Measurements from ENCODE around the gene ERC2. TPM values are rescaled to one million over a fixed set of nuclear protein-coding genes. Genes with fewer than 3 reads are reported as not detected.
A peak's percentile ranks its signal among the peaks of the same experiment; 100 is the strongest.

ERC2 gene
- total and polyA plus RNA-seq, 9 donors: 0.52 to 2.0 (median 0.82) TPM

DNA sequence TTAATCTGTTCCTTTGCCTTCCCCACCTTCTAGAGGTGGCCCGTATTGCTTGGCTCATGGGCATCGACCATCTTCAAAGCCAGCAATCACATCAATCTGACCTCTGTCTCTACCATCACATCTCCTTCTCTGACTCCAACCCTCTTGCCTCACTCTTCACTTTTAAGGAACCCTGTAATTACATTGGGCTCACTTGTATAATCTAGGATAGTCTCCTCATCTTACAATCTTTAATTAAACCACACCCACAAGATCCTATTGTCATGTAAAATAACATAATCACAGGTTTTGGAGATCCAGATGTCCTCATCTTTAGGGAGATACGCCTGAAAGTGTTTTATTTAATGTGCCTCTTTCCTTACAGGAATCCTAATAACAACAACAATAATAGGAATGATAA lies 234.5 kb downstream of the ERC2 start:
- no peak for DNase-seq
- Histone ChIP-seq H3K36me3 (ENCODE audit: control insufficient read depth, insufficient read depth, low read length) (no peaks in the 10 kb centered on the region), H3K27me3 (ENCODE audit: control insufficient read depth, insufficient read depth, low read length) (no peaks in the 10 kb centered on the region), H3K4me1 (ENCODE audit: control insufficient read depth, insufficient read depth, low read length) (no peaks in the 10 kb centered on the region), H3K4me3 (ENCODE audit: low read length) (no peak overlapping the region), H3K9me3 (replicated peaks; ENCODE audit: control insufficient read depth, low read depth, low read length) (no peaks in the 10 kb centered on the region), H3K27ac (ENCODE audit: low read length) (no peak overlapping the region)
- 94% methylated on average over 2 of the region's 3 CpGs for WGBS (ENCODE audit: insufficient coverage)

DNA sequence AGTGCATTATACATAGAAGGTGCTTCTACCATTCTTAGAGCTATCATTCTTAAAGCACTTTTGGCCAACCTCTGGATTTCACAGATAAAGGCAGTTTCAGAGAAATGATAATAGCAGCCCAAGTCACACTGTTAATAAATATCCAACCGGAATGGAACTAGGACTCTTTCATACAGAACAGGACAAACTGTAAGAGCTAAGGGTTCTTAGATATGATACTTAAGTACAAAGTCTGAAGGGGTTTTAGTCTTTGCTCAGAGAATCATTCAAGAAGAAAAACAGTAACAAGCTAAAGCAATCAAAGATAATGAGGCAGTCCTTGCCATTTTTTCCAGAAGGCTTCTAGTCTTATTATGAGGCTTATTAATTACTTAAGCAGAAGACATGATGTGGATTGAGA lies 239.0 kb downstream of the ERC2 start:
- Histone ChIP-seq H3K27ac (ENCODE audit: low read length) (no peak overlapping the region), H3K4me3 (ENCODE audit: low read length) (no peak overlapping the region), H3K36me3 (ENCODE audit: control insufficient read depth, insufficient read depth, low read length) (no peaks in the 10 kb centered on the region), H3K9me3 (replicated peaks; ENCODE audit: control insufficient read depth, low read depth, low read length) (no peaks in the 10 kb centered on the region), H3K4me1 (ENCODE audit: control insufficient read depth, insufficient read depth, low read length) (no peaks in the 10 kb centered on the region), H3K27me3 (ENCODE audit: control insufficient read depth, insufficient read depth, low read length) (no peaks in the 10 kb centered on the region)
- WGBS (ENCODE audit: insufficient coverage): no CpG with 5 or more reads among the region's 1 CpG
- no peak for DNase-seq

DNA sequence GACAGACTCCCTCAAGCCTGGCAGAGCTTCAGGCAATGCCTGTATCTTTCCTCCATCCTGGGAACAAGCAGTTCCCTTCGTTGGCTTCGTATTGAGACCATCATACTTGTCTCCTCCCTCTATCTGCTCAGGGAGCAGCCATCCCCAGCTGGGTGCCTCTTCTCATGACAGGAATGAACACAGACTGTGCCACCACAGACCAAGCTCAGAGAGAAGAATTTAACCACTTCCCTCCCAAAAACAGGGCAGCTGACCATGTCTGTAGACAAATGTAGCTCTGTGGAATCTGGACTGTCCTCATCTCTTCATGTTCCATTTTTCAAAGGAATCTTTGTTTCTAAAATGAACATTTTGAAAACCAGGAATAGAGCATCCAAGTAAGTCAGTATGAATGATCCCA lies 245.4 kb downstream of the ERC2 start:
- no peak overlapping the region for H3K27ac ChIP-seq (ENCODE audit: low read length)
- H3K9me3 ChIP-seq (replicated peaks; ENCODE audit: control insufficient read depth, low read depth, low read length): no peaks in the 10 kb centered on the region
- no peaks in the 10 kb centered on the region for H3K4me1 ChIP-seq (ENCODE audit: control insufficient read depth, insufficient read depth, low read length)
- DNase-seq: no peak
- no peaks in the 10 kb centered on the region for H3K27me3 ChIP-seq (ENCODE audit: control insufficient read depth, insufficient read depth, low read length)
- H3K36me3 ChIP-seq (ENCODE audit: control insufficient read depth, insufficient read depth, low read length): no peaks in the 10 kb centered on the region
- H3K4me3 ChIP-seq (ENCODE audit: low read length): no peak overlapping the region
- no CpG with 5 or more reads among the region's 2 CpGs for WGBS (ENCODE audit: insufficient coverage)

DNA sequence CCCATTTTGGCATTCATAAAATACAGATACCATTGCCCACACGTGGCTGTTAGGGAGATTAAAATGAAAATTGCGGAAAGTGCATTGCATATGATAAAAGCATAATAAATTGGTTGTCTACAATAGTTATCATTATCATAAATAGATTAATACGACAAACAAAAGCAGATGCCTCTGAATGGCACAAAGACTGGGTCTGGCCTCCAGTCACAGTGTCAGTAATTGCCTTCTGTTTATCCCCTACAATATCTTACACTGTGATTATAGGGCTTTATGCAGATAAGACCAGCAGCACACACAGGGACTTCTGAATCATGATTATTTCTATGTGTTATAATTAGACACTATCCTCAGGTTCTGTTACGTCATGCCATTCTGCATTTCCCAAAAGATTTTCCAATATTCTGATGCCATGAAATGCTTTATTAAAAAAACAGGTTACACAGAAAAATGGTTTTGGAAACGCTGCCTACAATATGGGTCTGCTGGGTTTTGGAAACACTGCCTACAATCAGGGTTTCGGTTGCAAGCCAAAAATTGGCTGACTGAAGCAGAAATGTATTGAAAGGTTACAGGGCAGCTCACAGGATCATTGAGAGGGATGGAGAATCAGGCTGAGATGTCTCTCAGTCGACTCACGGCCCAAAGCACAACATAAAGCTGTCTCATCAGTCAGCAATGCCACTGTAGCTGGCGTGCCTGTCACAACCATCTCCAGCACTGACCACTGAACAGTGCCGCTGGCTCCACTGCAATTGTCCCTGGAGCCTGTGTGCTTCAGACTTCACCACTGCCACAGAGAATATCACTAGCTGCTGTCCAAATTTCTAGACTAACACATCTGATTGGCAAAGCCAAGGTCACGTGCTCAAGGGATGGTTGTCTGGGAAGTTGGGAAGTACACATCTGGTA lies 248.1 kb downstream of the ERC2 start:
- 43% methylated on average over 5 of the region's 11 CpGs for WGBS (ENCODE audit: insufficient coverage)
- Histone ChIP-seq H3K27ac (ENCODE audit: low read length) (no peak overlapping the region), H3K4me3 (ENCODE audit: low read length) (no peak overlapping the region), H3K27me3 (ENCODE audit: control insufficient read depth, insufficient read depth, low read length) (no peaks in the 10 kb centered on the region), H3K36me3 (ENCODE audit: control insufficient read depth, insufficient read depth, low read length) (no peaks in the 10 kb centered on the region), H3K9me3 (replicated peaks; ENCODE audit: control insufficient read depth, low read depth, low read length) (no peaks in the 10 kb centered on the region), H3K4me1 (ENCODE audit: control insufficient read depth, insufficient read depth, low read length) (no peaks in the 10 kb centered on the region)
- DNase-seq: no peak

DNA sequence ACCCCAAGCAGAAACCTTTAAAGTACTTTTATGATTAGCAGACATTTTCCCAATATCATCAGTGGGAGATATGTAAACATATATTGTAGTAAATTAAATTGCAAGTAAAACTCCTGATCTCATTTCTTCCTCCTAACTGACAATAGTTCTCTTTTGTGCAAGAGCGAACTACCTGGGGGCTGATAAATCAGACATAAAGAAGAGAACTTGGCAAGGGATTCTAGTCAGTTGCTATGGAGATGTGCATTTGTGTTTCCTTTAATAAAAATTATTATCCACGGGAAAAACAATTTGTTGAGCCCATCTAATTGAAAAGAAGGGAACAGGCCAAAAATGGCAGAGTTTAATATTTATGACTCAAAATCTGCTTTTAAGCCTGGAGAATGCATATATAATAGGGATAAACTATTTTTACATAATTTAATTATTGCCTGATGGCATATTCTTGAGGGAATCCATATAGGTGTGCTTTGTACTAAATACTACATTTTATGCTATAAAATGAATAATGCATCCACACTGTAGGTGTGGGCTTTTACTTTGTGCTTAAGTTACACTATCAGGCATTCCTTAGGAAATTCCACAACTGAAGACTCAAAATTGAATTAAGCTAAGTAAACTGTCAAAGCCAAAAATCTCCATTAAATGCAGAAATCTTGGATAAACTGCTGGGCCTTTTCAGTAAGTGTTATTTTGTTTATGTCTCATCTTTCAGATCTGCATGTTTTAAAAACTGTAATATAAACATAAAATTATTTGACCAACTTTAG lies 258.1 kb downstream of the ERC2 start:
- Histone ChIP-seq H3K27ac (ENCODE audit: low read length) (no peak overlapping the region), H3K9me3 (replicated peaks; ENCODE audit: control insufficient read depth, low read depth, low read length) (peaks cover 3% of the 10 kb centered on the region), H3K36me3 (ENCODE audit: control insufficient read depth, insufficient read depth, low read length) (no peaks in the 10 kb centered on the region), H3K4me3 (ENCODE audit: low read length) (no peak overlapping the region), H3K27me3 (ENCODE audit: control insufficient read depth, insufficient read depth, low read length) (no peaks in the 10 kb centered on the region), H3K4me1 (ENCODE audit: control insufficient read depth, insufficient read depth, low read length) (no peaks in the 10 kb centered on the region)
- DNase-seq: peak; percentile 80
- no CpG with 5 or more reads among the region's 2 CpGs for WGBS (ENCODE audit: insufficient coverage)

DNA sequence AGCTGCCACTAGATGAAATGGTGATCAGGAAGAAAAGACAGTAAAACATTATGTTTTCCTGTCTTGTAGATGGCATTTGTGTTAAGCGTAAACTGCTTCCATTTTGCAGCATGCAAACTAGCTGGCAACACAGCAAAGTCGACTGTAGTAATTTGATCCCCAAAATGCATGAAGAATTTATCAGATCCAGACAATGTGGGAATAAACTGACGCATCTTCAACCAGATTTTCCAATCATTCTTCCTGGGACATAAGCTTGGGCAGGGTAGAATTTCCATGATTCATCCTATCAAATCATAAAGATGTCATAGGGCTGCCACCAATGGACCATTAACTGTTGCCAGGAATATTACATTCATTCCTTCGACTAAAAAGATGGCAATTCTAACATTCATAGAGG lies 260.3 kb downstream of the ERC2 start:
- peaks cover under 1% of the 10 kb centered on the region for H3K9me3 ChIP-seq (replicated peaks; ENCODE audit: control insufficient read depth, low read depth, low read length)
- WGBS (ENCODE audit: insufficient coverage): 29% methylated on average over 2 of the region's 4 CpGs
- H3K4me1 ChIP-seq (ENCODE audit: control insufficient read depth, insufficient read depth, low read length): no peaks in the 10 kb centered on the region
- no peak for DNase-seq
- no peak overlapping the region for H3K4me3 ChIP-seq (ENCODE audit: low read length)
- H3K36me3 ChIP-seq (ENCODE audit: control insufficient read depth, insufficient read depth, low read length): no peaks in the 10 kb centered on the region
- H3K27ac ChIP-seq (ENCODE audit: low read length): no peak overlapping the region
- no peaks in the 10 kb centered on the region for H3K27me3 ChIP-seq (ENCODE audit: control insufficient read depth, insufficient read depth, low read length)

DNA sequence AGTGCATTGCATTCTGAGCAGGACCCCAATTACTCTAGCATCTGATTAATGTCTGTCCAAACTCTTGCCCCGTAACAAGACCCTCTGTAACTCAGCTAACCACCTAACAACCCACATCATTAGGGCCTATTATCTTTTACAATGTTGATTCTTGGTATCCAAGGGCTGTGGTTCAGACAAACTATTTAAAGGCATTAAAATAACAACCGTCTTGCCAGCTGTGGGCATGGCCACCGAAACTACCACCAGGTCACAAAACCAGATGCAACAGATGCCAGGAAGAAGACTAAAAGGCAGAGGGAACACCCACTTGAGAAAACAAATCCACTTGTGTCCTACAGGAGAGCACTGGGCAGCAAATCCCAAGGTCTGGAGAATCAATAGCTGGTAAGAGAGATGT lies 262.9 kb downstream of the ERC2 start:
- no peak for DNase-seq
- Histone ChIP-seq H3K4me3 (ENCODE audit: low read length) (no peak overlapping the region), H3K27me3 (ENCODE audit: control insufficient read depth, insufficient read depth, low read length) (no peaks in the 10 kb centered on the region), H3K4me1 (ENCODE audit: control insufficient read depth, insufficient read depth, low read length) (no peaks in the 10 kb centered on the region), H3K9me3 (replicated peaks; ENCODE audit: control insufficient read depth, low read depth, low read length) (no peaks in the 10 kb centered on the region), H3K36me3 (ENCODE audit: control insufficient read depth, insufficient read depth, low read length) (no peaks in the 10 kb centered on the region), H3K27ac (ENCODE audit: low read length) (no peak overlapping the region)
- WGBS (ENCODE audit: insufficient coverage): no CpG with 5 or more reads among the region's 3 CpGs

DNA sequence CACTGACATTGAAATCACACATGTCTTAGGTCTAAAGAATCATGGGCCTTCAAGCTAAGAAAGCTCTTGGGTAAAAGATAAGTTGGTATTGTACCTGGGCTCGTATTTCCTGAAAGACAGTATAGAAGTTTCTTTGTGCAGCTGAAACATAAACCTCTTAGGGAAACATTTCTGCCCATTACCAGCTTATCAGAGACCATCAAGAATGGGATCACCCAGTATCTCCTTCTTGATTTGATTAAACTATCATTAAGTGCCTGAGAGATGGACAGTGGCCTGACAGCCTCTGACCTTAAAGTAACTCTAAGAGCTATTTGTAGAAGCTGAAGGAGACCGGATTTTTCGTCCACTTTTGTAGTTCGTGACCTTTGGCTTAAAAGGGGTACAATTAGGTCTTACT lies 265.3 kb downstream of the ERC2 start:
- WGBS (ENCODE audit: insufficient coverage): no CpG with 5 or more reads among the region's 4 CpGs
- Histone ChIP-seq H3K4me3 (ENCODE audit: low read length) (no peak overlapping the region), H3K27ac (ENCODE audit: low read length) (no peak overlapping the region), H3K27me3 (ENCODE audit: control insufficient read depth, insufficient read depth, low read length) (peaks cover 2% of the 10 kb centered on the region), H3K4me1 (ENCODE audit: control insufficient read depth, insufficient read depth, low read length) (no peaks in the 10 kb centered on the region), H3K36me3 (ENCODE audit: control insufficient read depth, insufficient read depth, low read length) (no peaks in the 10 kb centered on the region), H3K9me3 (replicated peaks; ENCODE audit: control insufficient read depth, low read depth, low read length) (no peaks in the 10 kb centered on the region)
- DNase-seq: no peak

DNA sequence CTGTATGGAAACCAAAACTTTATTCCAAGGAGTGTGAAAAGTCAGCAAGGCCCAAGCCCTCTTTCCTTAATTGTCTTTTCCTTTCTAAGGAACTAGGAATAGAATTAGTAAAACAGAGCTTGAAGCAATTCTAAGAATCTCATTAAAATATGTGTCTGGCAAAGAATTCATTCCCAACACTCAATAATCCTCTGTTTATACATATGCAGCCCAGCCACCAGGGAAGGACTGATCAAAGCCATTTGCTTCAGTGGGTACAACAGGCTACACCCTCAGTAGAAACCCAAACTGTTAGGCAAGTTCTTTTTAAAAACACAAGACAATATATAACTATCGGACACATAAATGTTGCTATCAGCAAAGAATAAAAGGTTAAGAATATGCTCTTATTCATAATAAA lies 266.9 kb downstream of the ERC2 start:
- H3K27ac ChIP-seq (ENCODE audit: low read length): no peak overlapping the region
- no peak overlapping the region for H3K4me3 ChIP-seq (ENCODE audit: low read length)
- H3K27me3 ChIP-seq (ENCODE audit: control insufficient read depth, insufficient read depth, low read length): peaks cover 2% of the 10 kb centered on the region
- WGBS (ENCODE audit: insufficient coverage): no CpG with 5 or more reads among the region's 1 CpG
- peak; percentile 35 for DNase-seq
- H3K9me3 ChIP-seq (replicated peaks; ENCODE audit: control insufficient read depth, low read depth, low read length): no peaks in the 10 kb centered on the region
- H3K4me1 ChIP-seq (ENCODE audit: control insufficient read depth, insufficient read depth, low read length): no peaks in the 10 kb centered on the region
- no peaks in the 10 kb centered on the region for H3K36me3 ChIP-seq (ENCODE audit: control insufficient read depth, insufficient read depth, low read length)

DNA sequence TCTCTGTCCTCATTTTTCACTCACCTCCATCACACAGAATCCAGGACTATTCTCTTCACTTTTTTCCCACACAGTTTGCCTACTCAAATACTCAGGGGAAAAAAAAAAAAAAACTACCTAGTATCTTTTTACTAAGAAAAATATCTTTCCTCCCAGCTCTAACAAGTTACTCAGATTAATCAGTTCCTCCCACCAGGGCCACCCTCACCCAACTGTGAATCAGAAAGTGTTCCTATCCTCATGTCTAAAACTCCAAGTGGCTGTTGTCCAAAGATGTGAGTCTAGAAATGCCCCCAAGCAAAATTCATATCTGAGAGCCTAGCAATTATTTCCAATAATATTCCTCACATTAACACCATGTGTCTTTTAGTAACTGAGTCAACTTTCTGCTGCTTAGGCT lies 268.0 kb downstream of the ERC2 start:
- H3K4me3 ChIP-seq (ENCODE audit: low read length): no peak overlapping the region
- no peak for DNase-seq
- peaks cover 2% of the 10 kb centered on the region for H3K27me3 ChIP-seq (ENCODE audit: control insufficient read depth, insufficient read depth, low read length)
- H3K9me3 ChIP-seq (replicated peaks; ENCODE audit: control insufficient read depth, low read depth, low read length): no peaks in the 10 kb centered on the region
- no peaks in the 10 kb centered on the region for H3K36me3 ChIP-seq (ENCODE audit: control insufficient read depth, insufficient read depth, low read length)
- no peak overlapping the region for H3K27ac ChIP-seq (ENCODE audit: low read length)
- H3K4me1 ChIP-seq (ENCODE audit: control insufficient read depth, insufficient read depth, low read length): no peaks in the 10 kb centered on the region

All from muscle of leg (tissue), 11 donors.